Loucy (cell line): ENCODE measurements around the gene SLC9A9.

Experiments used
- H2AFZ ChIP-seq: fragments of 200-600 bp; sonication (generic); 2 replicates; pipeline ENCODE4 v1.6.0; 2016; ENCODE audit warnings: antibody characterized with exemption, mild to moderate bottlenecking, low read length, moderate library complexity
- H3F3A ChIP-seq: fragments of 200-600 bp; 2 replicates; pipeline ENCODE4 v1.6.0; 2016; ENCODE audit warnings: antibody characterized with exemption, low read depth, mild to moderate bottlenecking
- H3K27me3 ChIP-seq: fragments of 200-600 bp; sonication (generic); 2 replicates; pipeline ENCODE4 v1.6.1; 2014; ENCODE audit warnings: low read length, mild to moderate bottlenecking; ENCODE audit not compliant: insufficient read depth, poor library complexity, severe bottlenecking
- H3K36me3 ChIP-seq: fragments of 200-600 bp; sonication (generic); 2 replicates; pipeline ENCODE4 v1.6.1; 2016; ENCODE audit warnings: low read length; ENCODE audit not compliant: insufficient read depth
- H3K4me1 ChIP-seq: fragments of 200-600 bp; sonication (generic); 2 replicates; pipeline ENCODE4 v1.5.1; 2014; ENCODE audit warnings: low read length, mild to moderate bottlenecking; ENCODE audit not compliant: insufficient read depth, poor library complexity, severe bottlenecking
- H3K4me2 ChIP-seq: fragments of 200-600 bp; sonication (generic); 2 replicates; pipeline ENCODE4 v1.6.0; 2014; ENCODE audit warnings: antibody characterized with exemption, low read length, low read depth, mild to moderate bottlenecking; ENCODE audit not compliant: poor library complexity, severe bottlenecking
- H3K4me3 ChIP-seq: fragments of 200-600 bp; sonication (generic); 2 replicates; pipeline ENCODE4 v1.5.1; 2014; ENCODE audit warnings: low read length, mild to moderate bottlenecking, mixed read lengths; ENCODE audit not compliant: poor library complexity, severe bottlenecking
- H3K79me2 ChIP-seq: fragments of 200-600 bp; sonication (generic); 2 replicates; pipeline ENCODE4 v1.6.1; 2014; ENCODE audit warnings: low read length; ENCODE audit not compliant: insufficient read depth
- H3K9ac ChIP-seq: fragments of 200-600 bp; sonication (generic); 2 replicates; pipeline ENCODE4 v1.6.0; 2014; ENCODE audit warnings: mild to moderate bottlenecking, low read depth, low read length, moderate library complexity; ENCODE audit not compliant: poor library complexity, severe bottlenecking
- H3K9me2 ChIP-seq: fragments of 200-600 bp; sonication (generic); replicated peaks from 2 replicates; pipeline ENCODE4 v1.6.1; 2016; ENCODE audit warnings: low read depth, low read length, mixed read lengths
- H3K9me3 ChIP-seq: fragments of 200-600 bp; sonication (generic); 2 replicates; pipeline ENCODE4 v1.6.1; 2014; ENCODE audit warnings: mild to moderate bottlenecking, antibody characterized with exemption, low read length, low read depth; ENCODE audit not compliant: insufficient read depth
- H4K20me1 ChIP-seq: fragments of 200-600 bp; sonication (generic); 2 replicates; pipeline ENCODE4 v1.6.0; 2014; ENCODE audit warnings: antibody characterized with exemption, low read length, mild to moderate bottlenecking; ENCODE audit not compliant: insufficient read depth, poor library complexity, severe bottlenecking
- CTCF ChIP-seq: fragments of 200-600 bp; sonication (generic); conservative IDR thresholded peaks from 2 replicates; pipeline ENCODE4 v1.5.1; 2014; ENCODE audit warnings: mild to moderate bottlenecking, antibody characterized with exemption, low read length
- EZH2phosphoT487 ChIP-seq: fragments of 200-600 bp; IDR thresholded peaks from 2 replicates; pipeline ENCODE4 v1.6.1; 2018; ENCODE audit warnings: antibody characterized with exemption, mild to moderate bottlenecking, moderate library complexity, borderline replicate concordance

SLC9A9 gene

GRCh38 chr3:143298380-143298779 is 549.9 kb downstream of the SLC9A9 start:
- Histone ChIP-seq H3K9me2 (no peaks in the 10 kb centered on the region), H3F3A (no peaks in the 10 kb centered on the region), H3K79me2 (no peaks in the 10 kb centered on the region), H3K4me2 (no peak overlapping the region), H3K27me3 (no peaks in the 10 kb centered on the region), H3K9me3 (no peaks in the 10 kb centered on the region), H3K4me1 (peaks cover 36% of the 10 kb centered on the region), H3K4me3 (no peak overlapping the region), H2AFZ (no peak overlapping the region), H4K20me1 (no peaks in the 10 kb centered on the region), H3K9ac (no peak overlapping the region), H3K36me3 (no peaks in the 10 kb centered on the region)
- TF ChIP-seq CTCF (no peak), EZH2phosphoT487 (no peak)

GRCh38 chr3:143295201-143296080 is 552.8 kb downstream of the SLC9A9 start:
- TF ChIP-seq EZH2phosphoT487 (no peak), CTCF (no peak)
- H3K79me2 ChIP-seq: no peaks in the 10 kb centered on the region
- no peaks in the 10 kb centered on the region for H3K9me2 ChIP-seq
- H3K9me3 ChIP-seq: no peaks in the 10 kb centered on the region
- no peak overlapping the region for H3K9ac ChIP-seq
- no peak overlapping the region for H3K4me2 ChIP-seq
- H3K4me3 ChIP-seq: no peak overlapping the region
- no peak overlapping the region for H2AFZ ChIP-seq
- H3K27me3 ChIP-seq: no peaks in the 10 kb centered on the region
- H3K36me3 ChIP-seq: no peaks in the 10 kb centered on the region
- peaks cover 25% of the 10 kb centered on the region for H3K4me1 ChIP-seq
- no peaks in the 10 kb centered on the region for H3F3A ChIP-seq
- H4K20me1 ChIP-seq: no peaks in the 10 kb centered on the region

- H3K79me2 ChIP-seq: no peaks in the 10 kb centered on the region
- H3K9me2 ChIP-seq: no peaks in the 10 kb centered on the region
- H3K9ac ChIP-seq: no peak overlapping the region
- no peak for TF ChIP-seq EZH2phosphoT487
- TF ChIP-seq CTCF: no peak
- no peaks in the 10 kb centered on the region for H3F3A ChIP-seq
- H3K36me3 ChIP-seq: no peaks in the 10 kb centered on the region
- no peaks in the 10 kb centered on the region for H4K20me1 ChIP-seq
- H3K4me2 ChIP-seq: no peak overlapping the region
- no peak overlapping the region for H2AFZ ChIP-seq
- H3K4me3 ChIP-seq: no peak overlapping the region
- no peaks in the 10 kb centered on the region for H3K9me3 ChIP-seq
- peaks cover 14% of the 10 kb centered on the region for H3K4me1 ChIP-seq
- H3K27me3 ChIP-seq: no peaks in the 10 kb centered on the region
Measured at GRCh38 chr3:143294188-143294587, 554.1 kb downstream of the SLC9A9 start.
